PC-9 (cell line): Measurements from ENCODE around the gene PLXND1. TPM values are rescaled to one million over a fixed set of nuclear protein-coding genes. Genes with fewer than 3 reads are reported as not detected.

ENCODE experiments used
- BruUV-seq: library from RNA; stranded (reverse); fragments of 400-500 nt; replicated peaks from 2 replicates; lab custom pipeline; 2021; lab: Mats Ljungman, UMichigan
- CTCF ChIA-PET: fragments of 300-600 bp; sonication (Branson Sonifier 250); formaldehyde crosslinking; loops from one replicate; lab custom pipeline; 2022; ENCODE audit warnings: antibody characterized with exemption; lab: Charles Lee
- POLR2A ChIA-PET: fragments of 300-600 bp; sonication (Branson Sonifier 250); formaldehyde crosslinking; loops from one replicate; lab custom pipeline; 2022; ENCODE audit warnings: antibody characterized with exemption; ENCODE audit not compliant: unreplicated experiment; lab: Charles Lee
- DNase-seq, 2 experiments: peaks; one replicate each; pipeline versions ENCODE4 v3.0.0 to v3.0.0-alpha.2; 2015 to 2022; ENCODE audit warnings: mixed read lengths in 1 of 2
- H2AFZ ChIP-seq: fragments of 200-600 bp; sonication (generic); 2 replicates; pipeline ENCODE4 v1.8.1; 2017; ENCODE audit warnings: antibody characterized with exemption
- H3F3A ChIP-seq: fragments of 200-600 bp; sonication (generic); 2 replicates; pipeline ENCODE4 v1.8.1; 2017; ENCODE audit warnings: antibody characterized with exemption, mild to moderate bottlenecking, low read depth; ENCODE audit not compliant: insufficient read depth
- H3K27ac ChIP-seq: fragments of 200-600 bp; sonication (generic); 2 replicates; pipeline ENCODE4 v1.6.1; 2016; ENCODE audit warnings: mixed run types
- H3K27me3 ChIP-seq: fragments of 200-600 bp; sonication (generic); 2 replicates; pipeline ENCODE4 v1.6.1; 2016; ENCODE audit warnings: low read depth, mixed run types; ENCODE audit not compliant: insufficient read depth
- H3K36me3 ChIP-seq: fragments of 200-600 bp; sonication (generic); 2 replicates; pipeline ENCODE4 v1.6.1; 2016; ENCODE audit warnings: low read depth, mixed run types
- H3K4me1 ChIP-seq: fragments of 200-600 bp; sonication (generic); replicated peaks from 2 replicates; pipeline ENCODE4 v1.6.1; 2016; ENCODE audit warnings: mixed run types; ENCODE audit not compliant: insufficient read depth
- H3K4me2 ChIP-seq: fragments of 200-600 bp; sonication (generic); 2 replicates; pipeline ENCODE4 v1.6.1; 2017; ENCODE audit warnings: mixed run types
- H3K4me3 ChIP-seq: fragments of 200-600 bp; sonication (generic); 2 replicates; pipeline ENCODE4 v1.6.1; 2016; ENCODE audit warnings: mixed run types
- H3K79me2 ChIP-seq: fragments of 200-600 bp; sonication (generic); 2 replicates; pipeline ENCODE4 v1.6.1; 2017; ENCODE audit warnings: low read depth, mixed run types
- H3K9me2 ChIP-seq: fragments of 200-600 bp; sonication (generic); 2 replicates; pipeline ENCODE4 v1.8.1; 2017; ENCODE audit warnings: mild to moderate bottlenecking; ENCODE audit not compliant: insufficient read depth
- H3K9me3 ChIP-seq: fragments of 200-600 bp; sonication (generic); 2 replicates; pipeline ENCODE4 v1.8.1; 2016; ENCODE audit warnings: low read depth; ENCODE audit not compliant: insufficient read depth
- H4K20me1 ChIP-seq: fragments of 200-600 bp; sonication (generic); 2 replicates; pipeline ENCODE4 v1.8.1; 2017; ENCODE audit not compliant: insufficient read depth
- EZH2 ChIP-seq: fragments of 200-600 bp; sonication (generic); IDR thresholded peaks from 2 replicates; pipeline ENCODE4 v1.8.0; 2017; ENCODE audit warnings: antibody characterized with exemption, low read depth
- intact Hi-C: fragments of 100-400 bp; cut with micrococcal nuclease; formaldehyde crosslinking; loops from one replicate; pipeline ENCODE4 v1.10.0; 2022; ENCODE audit not compliant: unreplicated experiment
- total RNA-seq: library from RNA; stranded (reverse); gene quantifications from 2 replicates; pipeline ENCODE4 v1.2.3, GENCODE V29; 2021
- TF ChIP-seq, protein P1 (sequence below): fragments of 200-600 bp; sonication (generic); conservative IDR thresholded peaks from 2 replicates; pipeline ENCODE4 v1.6.1; 2017; ENCODE audit warnings: mixed run types, antibody characterized with exemption, mild to moderate bottlenecking, moderate library complexity

The PLXND1 gene
- total RNA-seq, 1 experiment from 2014 or later, result 44.4 TPM

GRCh38 chr3:129536804-129537203, 69.7 kb downstream of the PLXND1 start:
- Histone ChIP-seq H3K4me1 (peaks cover 21% of the 10 kb centered on the region), H3K4me3 (no peak overlapping the region), H3K9me2 (no peaks in the 10 kb centered on the region), H3K9me3 (no peaks in the 10 kb centered on the region), H3K79me2 (no peaks in the 10 kb centered on the region), H3K27me3 (no peaks in the 10 kb centered on the region), H3F3A (peaks cover 21% of the 10 kb centered on the region), H4K20me1 (no peaks in the 10 kb centered on the region), H2AFZ (no peak overlapping the region), H3K36me3 (no peaks in the 10 kb centered on the region), H3K27ac (no peak overlapping the region), H3K4me2 (no peak overlapping the region)
- DNase-seq, result no peak
- TF ChIP-seq EZH2, result no peak
- TF ChIP-seq, protein P1, sequence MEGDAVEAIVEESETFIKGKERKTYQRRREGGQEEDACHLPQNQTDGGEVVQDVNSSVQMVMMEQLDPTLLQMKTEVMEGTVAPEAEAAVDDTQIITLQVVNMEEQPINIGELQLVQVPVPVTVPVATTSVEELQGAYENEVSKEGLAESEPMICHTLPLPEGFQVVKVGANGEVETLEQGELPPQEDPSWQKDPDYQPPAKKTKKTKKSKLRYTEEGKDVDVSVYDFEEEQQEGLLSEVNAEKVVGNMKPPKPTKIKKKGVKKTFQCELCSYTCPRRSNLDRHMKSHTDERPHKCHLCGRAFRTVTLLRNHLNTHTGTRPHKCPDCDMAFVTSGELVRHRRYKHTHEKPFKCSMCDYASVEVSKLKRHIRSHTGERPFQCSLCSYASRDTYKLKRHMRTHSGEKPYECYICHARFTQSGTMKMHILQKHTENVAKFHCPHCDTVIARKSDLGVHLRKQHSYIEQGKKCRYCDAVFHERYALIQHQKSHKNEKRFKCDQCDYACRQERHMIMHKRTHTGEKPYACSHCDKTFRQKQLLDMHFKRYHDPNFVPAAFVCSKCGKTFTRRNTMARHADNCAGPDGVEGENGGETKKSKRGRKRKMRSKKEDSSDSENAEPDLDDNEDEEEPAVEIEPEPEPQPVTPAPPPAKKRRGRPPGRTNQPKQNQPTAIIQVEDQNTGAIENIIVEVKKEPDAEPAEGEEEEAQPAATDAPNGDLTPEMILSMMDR, result no peak
- no TSS peak for BruUV-seq
- POLR2A ChIA-PET, result no interaction called here
- CTCF ChIA-PET, result no interaction called here
- intact Hi-C loops, result no loop called here

- CTCF ChIA-PET, result no interaction called here
- H3K4me1 ChIP-seq, result peaks cover 21% of the 10 kb centered on the region
Measured at GRCh38 chr3:129536374-129536667, 70.2 kb downstream of the PLXND1 start.

GRCh38 chr3:129535075-129535474, 71.4 kb downstream of the PLXND1 start:
- no peaks in the 10 kb centered on the region for H3K9me2 ChIP-seq
- POLR2A ChIA-PET, result interaction anchor here (0.5 to 0.7 kb wide), 5 partner anchors 10 to 358 kb away, joined by 3 to 5 read pairs (median 3); no protein-coding TSS in a partner anchor
- TF ChIP-seq, protein P1, result no peak
- no peak for TF ChIP-seq EZH2

More at GRCh38 chr3:129536374-129536667, 70.2 kb downstream of the PLXND1 start:
- Histone ChIP-seq H3K79me2 (no peaks in the 10 kb centered on the region), H3F3A (peaks cover 21% of the 10 kb centered on the region), H3K4me3 (no peak overlapping the region), H3K27ac (no peak overlapping the region), H3K27me3 (no peaks in the 10 kb centered on the region), H3K36me3 (no peaks in the 10 kb centered on the region), H3K9me2 (no peaks in the 10 kb centered on the region), H2AFZ (no peak overlapping the region), H3K4me2 (no peak overlapping the region), H4K20me1 (no peaks in the 10 kb centered on the region), H3K9me3 (no peaks in the 10 kb centered on the region)
- TF ChIP-seq, protein P1, result no peak
- TF ChIP-seq EZH2, result no peak
- POLR2A ChIA-PET, result no interaction called here
- BruUV-seq, result no TSS peak
- intact Hi-C loops, result no loop called here
- no peak for DNase-seq

More at GRCh38 chr3:129535075-129535474, 71.4 kb downstream of the PLXND1 start:
- peaks cover 23% of the 10 kb centered on the region for H3K4me1 ChIP-seq
- peak overlapping the region; percentile 34 for H3K27ac ChIP-seq
- no TSS peak for BruUV-seq
- H3K4me2 ChIP-seq, result peak overlapping the region; percentile 38
- H4K20me1 ChIP-seq, result no peaks in the 10 kb centered on the region
- H3K36me3 ChIP-seq, result no peaks in the 10 kb centered on the region
- no peaks in the 10 kb centered on the region for H3K79me2 ChIP-seq
- H3K4me3 ChIP-seq, result no peak overlapping the region
- CTCF ChIA-PET, result no interaction called here
- DNase-seq, result peak in 1 of 2 experiments; percentile 74
- H2AFZ ChIP-seq, result no peak overlapping the region
- peaks cover 21% of the 10 kb centered on the region for H3F3A ChIP-seq
- H3K27me3 ChIP-seq, result no peaks in the 10 kb centered on the region
- H3K9me3 ChIP-seq, result no peaks in the 10 kb centered on the region
- intact Hi-C loops, result no loop called here
